Measurements from ENCODE around the gene PLPPR3.

GRCh38 chr19:798415-799075 lies 23.2 kb downstream of the PLPPR3 start:
- TF ChIP-seq POLR2AphosphoS5 (IDR thresholded peaks at IDR 0.05; ENCODE audit: low read depth, low read length) (no peak; the same call in 1 of the 2 replicates), REST (IDR thresholded peaks at IDR 0.05; ENCODE audit: insufficient read depth in 1 of 2, low read depth in 2 of 2, low read length in 1 of 2) (no peak), CTCF (IDR thresholded peaks at IDR 0.05) (no peak), TCF7L2 (IDR thresholded peaks at IDR 0.05; ENCODE audit: low read depth, low read length) (no peak), SIN3A (IDR thresholded peaks at IDR 0.05; ENCODE audit: borderline replicate concordance, insufficient read depth, low read depth, low read length) (no peak)
